Mesodermal cell (in vitro differentiated cells): Measurements from ENCODE around the gene KBTBD6. TPM values are rescaled to one million over a fixed set of nuclear protein-coding genes. Genes with fewer than 3 reads are reported as not detected.
A peak's percentile ranks its signal among the peaks of the same experiment; 100 is the strongest.
"Not testable (repeated sequence)": the region's sequence is repeated elsewhere in the genome, so short reads cannot be mapped to it uniquely, and the experiment has no call there.

ENCODE experiments used
- H3K27ac ChIP-seq: 2 replicates; pipeline ENCODE4 v1.7.0; 2013; ENCODE audit warnings: mild to moderate bottlenecking, low read depth, low read length, moderate library complexity; ENCODE audit not compliant: severe bottlenecking
- H3K36me3 ChIP-seq: 2 replicates; pipeline ENCODE4 v1.7.1; 2013; ENCODE audit warnings: mild to moderate bottlenecking, low read length, moderate library complexity; ENCODE audit not compliant: control insufficient read depth, insufficient read depth
- H3K4me1 ChIP-seq: one replicate; pipeline ENCODE4 v1.7.1; 2013; ENCODE audit warnings: mild to moderate bottlenecking, low read length; ENCODE audit not compliant: insufficient read depth, control insufficient read depth, poor library complexity, severe bottlenecking
- H3K4me3 ChIP-seq: 2 replicates; pipeline ENCODE4 v1.7.0; 2013; ENCODE audit warnings: low read length, control low read depth, mild to moderate bottlenecking; ENCODE audit not compliant: insufficient read depth, poor library complexity, severe bottlenecking; ENCODE audit errors: extremely low read depth
- H3K9me3 ChIP-seq: 2 replicates; pipeline ENCODE4 v1.7.1; 2013; ENCODE audit warnings: mild to moderate bottlenecking, low read length, moderate library complexity; ENCODE audit not compliant: control insufficient read depth
- WGBS, 2 experiments: methylation state at CpG; one replicate each; pipeline ENCODE4 v1.1.5; 2013; ENCODE audit warnings: missing lambda C conversion rate in 2 of 2; ENCODE audit not compliant: insufficient coverage in 2 of 2; 5-methylcytosine and 5-hydroxymethylcytosine counted together
- polyA plus RNA-seq, 2 experiments: library from polyadenylated mRNA; stranded (reverse); fragments of 50-300 nt; gene quantifications; one replicate each; pipeline ENCODE4 v1.2.3, GENCODE V29; 2013

KBTBD6 gene
- polyA plus RNA-seq (2013, experiment 1 of 2): 8.5 TPM
- 7.0 TPM for polyA plus RNA-seq (2013, experiment 2 of 2)

DNA sequence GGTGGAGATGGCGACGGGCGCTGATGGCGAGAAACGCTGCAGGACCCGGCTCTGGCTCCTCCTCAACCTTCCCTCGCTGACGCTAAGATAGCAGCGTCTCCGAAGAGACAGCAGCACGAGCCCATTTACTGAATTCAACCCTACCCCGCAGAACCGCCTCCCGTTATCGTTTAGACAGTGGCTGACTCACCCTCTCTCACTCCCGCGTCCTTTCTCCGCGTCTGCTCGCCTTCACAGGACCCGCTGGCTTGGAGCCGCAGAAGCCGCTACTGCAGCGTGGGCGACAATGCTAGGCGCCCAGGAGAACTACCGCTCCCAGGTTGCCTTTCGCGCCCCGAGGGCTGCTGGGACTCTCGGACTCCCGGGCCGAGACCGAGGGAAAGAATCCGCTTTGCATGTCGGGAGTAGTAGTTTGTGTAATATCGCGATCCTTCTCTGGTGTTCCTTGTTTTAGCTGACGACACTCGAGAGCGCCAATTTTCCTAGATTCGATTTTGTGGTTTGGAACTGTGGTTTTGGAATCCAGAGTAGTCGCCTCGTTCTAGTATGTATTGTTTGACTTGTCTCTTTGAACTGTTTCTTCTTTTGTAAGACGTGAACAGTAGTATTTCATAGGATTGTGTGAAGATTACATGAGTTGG lies at the start of gene KBTBD6:
Gene KBTBD6 (minus strand): TSS at position 291 of the 641 bp plus-strand sequence. CDS start 291 bp downstream, outside the sequence.
- 0 to 1% methylated on average over 38 to 45 of the region's 45 CpGs for WGBS, 2 experiments
- Histone ChIP-seq H3K4me1 (peaks cover 14% of the 10 kb centered on the region), H3K36me3 (peaks cover 4% of the 10 kb centered on the region), H3K9me3 (no peaks in the 10 kb centered on the region), H3K4me3 (peak within 1 kb of the TSS; percentile 54), H3K27ac (peak within 1 kb of the TSS; percentile 78)

- no peaks in the 10 kb centered on the region for H3K4me1 ChIP-seq
- no peak overlapping the region for H3K27ac ChIP-seq
- H3K36me3 ChIP-seq: no peaks in the 10 kb centered on the region
- H3K9me3 ChIP-seq: no peaks in the 10 kb centered on the region
- H3K4me3 ChIP-seq: no peak overlapping the region
Measured at GRCh38 chr13:41182231-41182630, 49.6 kb upstream of the KBTBD6 start.

- no peak overlapping the region for H3K4me3 ChIP-seq
- WGBS, 2 experiments: 80 to 81% methylated on average over 1 to 2 of the region's 4 CpGs
- no peaks in the 10 kb centered on the region for H3K36me3 ChIP-seq
- no peaks in the 10 kb centered on the region for H3K4me1 ChIP-seq
- H3K27ac ChIP-seq: no peak overlapping the region
- H3K9me3 ChIP-seq: peaks cover 2% of the 10 kb centered on the region
Measured at GRCh38 chr13:41179593-41180250, 47.1 kb upstream of the KBTBD6 start.

DNA sequence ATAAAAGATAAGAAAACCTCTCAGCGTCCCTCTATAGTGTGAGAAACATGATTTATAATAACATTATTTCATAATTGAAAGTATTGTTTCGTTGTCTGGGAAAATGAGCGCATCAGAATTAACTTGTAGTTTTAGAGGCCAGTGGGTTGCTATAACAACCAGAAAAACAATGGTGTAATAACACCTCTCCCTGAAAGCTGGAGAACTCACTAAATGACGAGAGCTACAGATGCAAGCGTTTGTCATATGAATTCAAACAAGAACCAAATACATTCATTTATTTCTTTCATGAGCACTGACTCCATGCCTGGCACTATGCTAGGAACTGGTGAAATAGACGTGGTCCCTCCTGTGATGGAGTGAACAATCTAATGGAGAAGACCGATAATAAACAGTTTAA lies 45.4 kb upstream of the KBTBD6 start:
- no peak overlapping the region for H3K27ac ChIP-seq
- 92 to 93% methylated on average over 3 to 4 of the region's 7 CpGs for WGBS, 2 experiments
- H3K4me1 ChIP-seq: no peaks in the 10 kb centered on the region

DNA sequence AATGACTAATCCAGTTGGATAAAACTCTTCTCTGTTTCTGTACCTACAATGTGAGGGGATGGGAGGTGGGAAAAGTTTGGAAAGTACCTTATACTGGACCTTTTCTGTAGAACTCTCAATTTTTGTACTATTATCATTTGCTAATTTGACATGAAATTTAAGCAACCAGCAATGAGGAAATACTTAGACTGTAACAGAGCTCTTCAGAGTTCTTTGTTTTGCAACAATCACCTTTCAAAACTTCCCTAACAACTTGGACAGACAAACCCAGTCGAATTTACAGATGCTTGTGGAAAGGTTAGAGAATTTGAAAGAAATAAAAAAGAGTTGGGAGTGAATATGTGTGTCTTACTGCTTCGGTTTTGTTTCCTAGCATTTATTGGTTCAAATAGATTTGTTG lies 45.0 kb upstream of the KBTBD6 start:
- no CpG with 5 or more reads among the region's 2 CpGs for WGBS, 2 experiments
- Histone ChIP-seq H3K9me3 (peaks cover 4% of the 10 kb centered on the region), H3K4me1 (no peaks in the 10 kb centered on the region), H3K4me3 (no peak overlapping the region), H3K27ac (no peak overlapping the region), H3K36me3 (no peaks in the 10 kb centered on the region)

More for the DNA sequence above, 45.4 kb upstream of the KBTBD6 start:
- Histone ChIP-seq H3K4me3 (no peak overlapping the region), H3K36me3 (no peaks in the 10 kb centered on the region), H3K9me3 (peaks cover 4% of the 10 kb centered on the region)

GRCh38 chr13:41175576-41175975 lies 43.0 kb upstream of the KBTBD6 start:
- H3K27ac ChIP-seq, H3K4me3 ChIP-seq, H3K9me3 ChIP-seq, H3K4me1 ChIP-seq, H3K36me3 ChIP-seq: not testable (repeated sequence)
- WGBS, 2 experiments: 80 to 87% methylated on average over 4 to 6 of the region's 8 CpGs

DNA sequence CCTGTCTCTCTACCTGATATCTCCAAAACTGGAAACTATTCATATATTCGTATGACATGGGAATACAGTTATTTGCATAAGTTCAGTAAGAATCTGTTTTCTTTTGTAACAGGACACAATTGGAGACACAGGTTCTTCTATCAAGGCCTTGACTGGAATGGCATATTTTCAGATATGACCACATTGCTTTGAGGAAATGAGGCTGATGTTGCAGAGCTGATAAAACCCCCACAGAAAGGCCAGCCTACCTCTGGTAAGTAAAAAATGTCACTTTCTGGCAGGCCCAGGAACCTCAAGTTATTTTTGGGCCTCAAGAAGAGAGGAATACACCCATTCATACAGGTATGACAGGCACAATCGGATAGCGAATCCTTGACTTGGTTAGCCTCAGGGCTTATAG lies 29.5 kb upstream of the KBTBD6 start:
- H3K4me1 ChIP-seq: no peaks in the 10 kb centered on the region
- H3K36me3 ChIP-seq: no peaks in the 10 kb centered on the region
- H3K27ac ChIP-seq: no peak overlapping the region
- no peaks in the 10 kb centered on the region for H3K9me3 ChIP-seq
- no peak overlapping the region for H3K4me3 ChIP-seq
- 92% methylated on average over 2 of the region's 3 CpGs; no CpG with 5 or more reads in 1 of the 2 experiments for WGBS, 2 experiments

DNA sequence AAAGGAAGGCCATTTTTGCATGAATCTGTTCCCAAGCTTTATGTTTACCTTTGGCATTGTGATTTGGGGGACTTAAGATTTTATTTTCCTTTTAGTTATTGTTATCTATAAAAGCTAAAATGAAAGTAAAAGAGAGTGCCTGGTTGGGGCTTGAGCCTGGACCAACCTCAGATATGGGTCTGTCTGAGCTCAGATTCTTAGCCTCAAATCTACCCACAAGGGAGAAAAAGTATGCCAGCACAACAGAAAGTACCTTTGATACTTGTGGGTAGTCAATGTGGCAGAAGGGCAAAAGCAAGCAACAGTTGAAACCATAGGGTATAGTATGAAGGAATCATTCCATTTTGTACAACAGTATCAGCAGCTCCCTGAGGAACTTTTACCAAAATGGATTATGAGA lies 26.6 kb upstream of the KBTBD6 start:
- no peaks in the 10 kb centered on the region for H3K36me3 ChIP-seq
- H3K4me1 ChIP-seq: no peaks in the 10 kb centered on the region
- no peak overlapping the region for H3K4me3 ChIP-seq
- no peaks in the 10 kb centered on the region for H3K9me3 ChIP-seq
- H3K27ac ChIP-seq: no peak overlapping the region

DNA sequence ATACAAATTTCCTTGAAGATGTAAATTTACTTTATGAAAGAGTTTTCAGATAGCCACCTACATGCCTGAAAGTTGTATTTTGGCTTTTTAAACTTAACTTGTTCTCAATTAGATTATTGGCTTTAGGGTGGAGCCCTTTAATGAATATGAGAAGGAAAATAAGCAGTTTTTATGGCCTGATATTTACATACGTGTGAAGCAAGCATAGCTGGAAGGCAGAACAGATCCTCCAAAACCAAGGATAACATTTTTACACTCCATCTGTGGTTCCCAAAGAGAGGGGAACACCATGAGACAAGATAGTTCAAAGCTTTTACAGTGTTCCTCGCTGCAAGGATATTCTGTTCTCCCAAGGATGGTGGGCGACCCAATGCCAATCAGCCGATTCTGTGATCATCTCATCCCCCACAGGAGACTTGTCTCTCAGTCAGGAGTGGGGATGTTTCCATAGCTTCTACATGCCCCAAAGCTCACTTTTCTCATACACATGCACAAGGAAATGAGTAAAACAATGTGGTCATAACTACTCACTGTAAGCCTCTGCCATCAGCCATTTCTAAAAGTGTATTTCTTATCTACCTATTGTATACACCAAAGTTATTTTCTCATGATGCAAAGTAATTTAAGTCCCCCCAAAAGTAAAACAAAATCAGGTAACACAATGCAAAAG lies 24.6 kb upstream of the KBTBD6 start:
- no peak overlapping the region for H3K27ac ChIP-seq
- peaks cover 5% of the 10 kb centered on the region for H3K9me3 ChIP-seq
- no peaks in the 10 kb centered on the region for H3K36me3 ChIP-seq
- WGBS, 2 experiments: 95 to 96% methylated on average over 3 of the region's 4 CpGs
- no peak overlapping the region for H3K4me3 ChIP-seq
- no peaks in the 10 kb centered on the region for H3K4me1 ChIP-seq

GRCh38 chr13:41156620-41157019 lies 24.0 kb upstream of the KBTBD6 start:
- H3K27ac ChIP-seq: no peak overlapping the region
- H3K4me3 ChIP-seq: no peak overlapping the region
- peaks cover 7% of the 10 kb centered on the region for H3K9me3 ChIP-seq
- 0 to 100% methylated on average over 1 of the region's 2 CpGs for WGBS, 2 experiments
- H3K36me3 ChIP-seq: no peaks in the 10 kb centered on the region
- H3K4me1 ChIP-seq: no peaks in the 10 kb centered on the region

GRCh38 chr13:41154042-41154441 lies 21.4 kb upstream of the KBTBD6 start:
- Histone ChIP-seq H3K27ac (no peak overlapping the region), H3K9me3 (peaks cover 28% of the 10 kb centered on the region), H3K4me3 (no peak overlapping the region), H3K4me1 (no peaks in the 10 kb centered on the region), H3K36me3 (no peaks in the 10 kb centered on the region)
